Activated CD4-positive, alpha-beta T cell treated with anti-CD3 and anti-CD28 coated beads for 24 hours (primary cell): Measurements from ENCODE around the gene LYRM4.

ENCODE experiments used
- DNase-seq, 2 donors: peaks; one replicate each; pipeline ENCODE4 v3.0.0-alpha.2; 2020; ENCODE audit warnings: low read depth in 2 of 2

Gene LYRM4

GRCh38 chr6:5205877-5206850 lies 54.6 kb downstream of the LYRM4 start:
- DNase-seq, result no peak

GRCh38 chr6:5205035-5205507 lies 55.7 kb downstream of the LYRM4 start:
- no peak for DNase-seq

DNA sequence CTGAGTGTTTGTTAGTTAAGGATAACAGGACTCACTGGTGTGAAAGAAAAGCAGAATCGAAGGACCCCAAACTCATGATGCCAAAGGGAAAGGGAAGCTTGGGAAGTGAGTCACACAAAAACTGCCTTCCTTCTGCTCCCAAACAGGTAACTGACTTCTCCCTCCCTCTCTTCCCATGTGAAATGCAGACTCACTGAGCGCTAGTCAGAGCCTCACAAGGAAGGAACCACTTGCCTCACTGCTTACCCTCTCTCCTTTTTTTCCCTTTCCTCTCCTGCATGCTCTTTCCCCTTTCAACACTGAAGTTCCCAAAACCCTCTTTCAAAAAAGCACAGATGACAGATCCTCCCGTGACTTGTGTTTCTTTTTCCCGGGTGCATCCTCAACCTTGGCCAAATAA lies 56.4 kb downstream of the LYRM4 start:
- DNase-seq, result no peak

- no peak for DNase-seq
Measured at GRCh38 chr6:5203546-5203945, 57.2 kb downstream of the LYRM4 start.

DNA sequence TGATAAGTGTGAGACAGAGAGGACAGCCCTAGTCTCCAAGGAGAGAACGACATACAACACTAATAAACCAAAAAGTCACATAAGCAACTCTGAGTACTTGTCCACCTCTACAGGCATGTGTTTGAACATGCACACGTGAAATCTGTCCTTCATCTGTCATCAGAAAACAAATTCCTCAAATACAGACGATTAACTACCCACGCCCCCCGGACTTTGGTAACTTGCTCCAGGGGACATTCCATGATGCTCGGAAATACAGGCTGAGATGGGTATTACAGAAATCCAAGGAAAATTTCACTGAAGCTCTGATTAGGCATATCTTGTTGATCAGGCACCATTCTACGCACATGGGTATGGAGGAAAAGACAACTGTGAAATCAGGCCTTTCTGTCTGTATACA lies 57.8 kb downstream of the LYRM4 start:
- no peak for DNase-seq

DNA sequence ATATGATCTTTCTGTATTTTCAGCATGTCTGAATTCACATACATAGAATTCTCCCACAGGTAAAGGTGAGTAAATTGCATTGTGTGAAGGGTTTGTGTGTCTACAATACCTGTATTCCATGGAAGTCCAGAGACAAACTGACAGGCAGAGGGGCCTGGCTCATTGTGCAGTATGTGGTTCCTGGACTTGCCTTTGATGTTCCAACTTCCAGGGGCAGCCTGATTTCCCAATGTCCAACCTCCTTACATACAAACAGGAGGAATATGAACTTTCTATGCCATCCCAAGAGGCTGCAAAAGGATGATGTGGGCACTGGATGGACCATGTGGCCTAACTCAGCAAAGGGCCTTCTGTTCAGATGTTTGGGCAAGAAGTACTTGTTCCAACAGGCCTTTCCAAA lies 58.5 kb downstream of the LYRM4 start:
- DNase-seq, result no peak

DNA sequence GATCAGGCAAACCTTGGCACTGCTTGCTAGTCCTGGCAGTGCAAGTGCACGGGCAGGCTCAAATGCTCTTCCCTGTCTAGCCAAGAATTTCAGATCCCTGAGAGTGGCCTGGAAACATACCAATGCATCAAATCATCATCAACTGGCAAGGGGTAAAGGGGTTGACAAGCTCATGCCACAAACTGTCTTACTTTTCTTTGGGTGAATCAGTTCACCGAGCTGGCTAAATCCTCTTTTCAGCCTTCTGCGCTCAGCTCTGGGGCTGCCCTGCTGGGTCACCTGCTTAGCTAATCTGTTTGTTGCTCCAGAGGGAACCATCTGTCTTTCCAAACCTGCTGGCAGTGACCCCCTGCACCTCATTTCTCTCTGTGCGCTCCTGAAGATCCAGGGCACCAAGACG lies 59.5 kb downstream of the LYRM4 start:
- DNase-seq, result no peak

- DNase-seq, result no peak
Measured at GRCh38 chr6:5199702-5200101, 61.0 kb downstream of the LYRM4 start.

GRCh38 chr6:5199283-5199682 lies 61.5 kb downstream of the LYRM4 start:
- DNase-seq, result no peak

DNA sequence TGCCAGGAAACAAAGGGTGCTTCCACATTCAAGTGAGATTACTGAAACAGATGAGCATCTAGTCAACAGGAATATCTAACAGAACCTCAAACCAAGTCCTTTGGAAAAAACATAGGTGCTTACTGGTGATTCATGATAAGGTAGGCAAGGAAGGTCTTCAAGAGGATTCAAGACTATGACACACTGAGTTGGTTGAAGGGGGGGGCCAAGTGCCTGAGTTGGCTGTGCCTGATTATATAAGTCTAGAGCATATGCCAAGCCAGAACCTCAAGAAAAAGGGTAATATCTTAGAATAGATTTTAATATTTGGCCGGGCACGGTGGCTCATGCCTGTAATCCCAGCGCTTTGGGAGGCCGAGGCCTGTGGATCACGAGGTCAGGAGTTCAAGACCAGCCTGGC lies 63.7 kb downstream of the LYRM4 start:
- DNase-seq, result no peak

DNA sequence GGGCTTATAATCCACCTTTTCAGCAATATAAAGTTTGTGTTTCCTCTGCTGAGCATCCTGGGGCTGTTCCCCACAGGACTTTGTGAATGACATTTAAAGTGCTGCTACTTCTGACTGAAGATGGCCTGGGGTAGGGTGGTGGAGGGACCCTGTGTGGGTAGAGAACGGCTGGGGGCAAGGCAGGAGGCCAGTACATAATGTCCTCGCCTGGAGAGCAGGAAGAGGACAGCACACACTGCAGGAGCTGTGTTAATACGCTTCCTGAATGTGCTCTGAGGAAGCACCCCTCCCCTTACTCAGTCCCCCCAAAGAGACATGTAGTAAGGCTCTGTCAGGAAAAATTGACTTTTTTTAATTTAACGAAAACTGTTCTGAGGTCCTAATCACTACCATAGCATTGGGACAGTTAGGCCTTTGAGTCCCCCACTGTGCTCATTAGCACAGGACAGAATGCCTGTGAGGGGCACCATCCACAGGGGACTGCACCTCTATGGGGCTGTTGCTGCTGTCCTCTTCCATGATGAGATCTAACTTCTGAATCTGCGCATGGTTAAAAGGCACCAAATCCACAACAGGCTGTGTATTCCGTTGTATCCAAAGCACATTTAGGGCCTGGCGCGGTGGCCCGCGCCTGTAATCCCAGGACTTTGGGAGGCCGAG lies 68.5 kb downstream of the LYRM4 start:
- no peak for DNase-seq

GRCh38 chr6:5191722-5192121 lies 69.0 kb downstream of the LYRM4 start:
- DNase-seq, result no peak

DNA sequence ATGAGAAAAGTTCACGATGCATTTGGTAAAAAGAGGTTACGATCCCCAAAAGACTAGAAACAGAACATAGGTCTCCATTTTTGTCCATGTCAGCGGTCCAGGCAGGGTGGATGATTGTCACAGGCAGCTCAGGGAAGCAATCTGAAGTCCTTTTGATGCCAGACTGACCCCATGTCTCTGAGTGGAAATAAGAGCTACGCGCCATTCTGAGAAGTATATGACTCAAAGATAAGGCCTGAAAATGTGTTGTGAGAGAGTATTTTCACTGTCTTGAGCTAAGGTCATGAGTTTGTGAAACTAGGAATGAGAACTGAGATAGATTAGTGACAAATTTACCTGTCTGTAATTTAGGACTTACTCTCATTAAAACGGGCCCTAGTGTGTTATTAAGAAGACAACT lies 69.5 kb downstream of the LYRM4 start:
- no peak for DNase-seq

GRCh38 chr6:5190507-5190906 lies 70.2 kb downstream of the LYRM4 start:
- no peak for DNase-seq

GRCh38 chr6:5188646-5189045 lies 72.1 kb downstream of the LYRM4 start:
- no peak for DNase-seq

DNA sequence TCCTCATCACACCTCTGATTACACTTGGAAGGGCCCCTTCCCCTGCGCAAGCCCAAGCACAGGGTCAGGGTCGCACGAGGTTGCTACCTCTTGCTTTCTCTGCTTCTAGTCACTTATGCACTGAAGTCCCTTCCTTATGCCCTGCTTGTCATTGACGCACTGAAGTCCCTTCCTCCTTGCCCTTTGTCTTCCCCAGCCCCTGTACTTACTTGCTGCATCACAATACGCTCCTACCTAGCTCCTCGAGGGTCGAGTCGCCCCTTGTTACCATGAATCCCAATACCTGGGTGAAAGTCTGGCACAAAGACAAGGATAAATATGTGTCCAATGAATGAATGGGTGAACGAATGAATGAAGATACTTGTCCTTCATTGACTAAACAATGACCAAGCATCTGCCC lies 75.9 kb downstream of the LYRM4 start:
- DNase-seq, result no peak

DNA sequence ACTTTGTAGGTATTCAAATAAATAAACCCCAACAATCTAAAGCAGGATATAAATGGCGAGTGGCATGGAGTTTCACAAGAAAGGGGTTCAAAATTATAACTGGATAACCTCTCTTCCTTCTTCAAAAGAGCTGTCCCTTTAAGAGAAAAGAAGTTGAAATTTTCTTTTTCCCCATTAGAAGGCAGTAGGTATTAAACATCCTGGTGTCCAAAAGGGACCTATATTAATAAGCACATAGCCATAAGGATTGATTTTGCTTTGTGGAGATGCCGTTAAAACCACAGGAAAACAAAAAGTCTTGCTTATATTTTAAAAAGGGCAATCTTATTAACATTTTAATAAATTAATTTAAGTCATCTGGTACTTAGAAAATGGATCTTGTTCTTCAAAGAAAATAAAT lies 76.5 kb downstream of the LYRM4 start:
- no peak for DNase-seq

DNA sequence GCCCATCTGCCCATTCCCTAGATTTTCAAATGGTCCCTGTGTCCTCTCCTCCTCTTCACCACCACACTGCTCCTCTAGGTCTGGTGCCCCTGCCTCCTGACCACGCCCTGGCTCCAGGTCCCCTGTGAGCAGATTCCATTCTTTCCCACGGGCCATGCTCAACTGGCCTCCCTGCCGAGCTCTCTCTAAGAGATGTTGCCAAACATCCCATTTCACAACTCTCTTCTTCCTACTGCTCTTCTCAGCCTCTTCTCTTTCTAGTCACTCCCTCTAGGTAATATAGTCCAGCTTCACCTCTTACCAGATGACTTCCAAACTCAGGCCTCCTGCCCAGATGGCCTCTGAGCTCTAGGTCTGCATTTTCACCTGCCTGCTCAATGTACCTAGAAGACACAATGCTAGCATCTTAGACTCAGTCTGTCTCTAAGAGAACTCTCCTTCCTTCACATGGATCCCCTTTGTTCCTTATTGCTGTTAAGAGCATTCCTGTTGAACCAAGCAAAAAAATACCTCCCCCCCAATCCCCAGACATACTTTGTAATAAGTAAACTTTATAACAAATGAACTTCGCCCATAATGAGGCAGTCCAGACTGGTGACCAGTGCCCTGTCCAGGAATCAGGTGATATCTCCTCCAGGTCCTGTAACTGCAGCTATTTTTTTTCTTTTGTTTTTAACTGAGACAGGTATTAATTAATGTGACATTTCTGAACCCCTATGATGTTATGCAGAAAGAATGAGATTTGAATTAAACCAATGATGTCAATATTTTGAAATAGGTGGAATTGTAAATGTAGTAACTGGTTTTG lies 79.0 kb downstream of the LYRM4 start:
- no peak for DNase-seq

GRCh38 chr6:5180636-5181035 lies 80.1 kb downstream of the LYRM4 start:
- DNase-seq, result no peak

- no peak for DNase-seq
Measured at GRCh38 chr6:5179917-5180316, 80.8 kb downstream of the LYRM4 start.

DNA sequence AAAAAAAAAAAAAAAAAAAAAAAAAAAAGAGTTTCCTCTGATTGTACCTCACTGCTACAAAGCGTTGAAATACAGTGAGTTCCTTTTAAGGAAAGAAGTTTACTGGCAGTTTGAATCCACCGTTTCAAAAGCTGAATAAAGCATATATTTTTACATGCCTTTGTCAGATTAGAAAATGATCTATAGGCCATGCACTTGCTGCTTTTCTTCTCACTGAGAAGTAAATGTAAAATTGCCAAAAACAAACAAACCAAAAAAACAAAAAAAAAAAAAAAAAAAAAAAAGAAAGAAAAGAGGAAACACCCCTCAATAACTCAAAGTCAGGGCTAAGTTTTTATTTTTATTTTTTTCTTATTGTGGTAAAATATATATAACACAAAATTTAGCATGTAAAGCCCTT lies 81.9 kb downstream of the LYRM4 start:
- DNase-seq, result no peak

DNA sequence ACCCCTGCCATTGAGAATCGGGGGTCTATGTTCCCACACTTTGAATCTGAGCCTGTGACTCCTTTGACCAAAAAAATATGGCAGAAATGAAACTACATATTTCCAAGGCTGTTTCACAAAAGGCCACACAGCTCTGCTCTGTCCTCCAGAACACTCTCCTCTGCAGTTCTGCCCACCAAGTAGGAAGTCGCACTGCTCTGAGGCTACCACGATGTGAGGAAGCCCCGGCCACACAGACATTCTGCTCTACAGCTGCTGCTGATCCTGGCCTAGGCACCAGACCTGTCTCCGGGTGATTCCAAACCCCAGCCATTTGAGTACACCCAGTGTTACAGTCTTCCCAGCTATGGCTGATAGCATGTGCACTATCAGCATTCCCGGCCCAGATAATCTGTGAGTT lies 85.1 kb downstream of the LYRM4 start:
- DNase-seq, result no peak
